22Rv1 (cell line): ENCODE measurements around the gene KRTAP23-1.

Source experiments
- CTCF ChIP-seq: fragments of 450-650 bp; IDR thresholded peaks from 2 replicates; pipeline ENCODE4 v1.5.1; 2017; ENCODE audit warnings: mild to moderate bottlenecking
- ZFX ChIP-seq: fragments of 450-650 bp; IDR thresholded peaks from 2 replicates; pipeline ENCODE4 v1.6.1; 2017; ENCODE audit warnings: antibody characterized with exemption, borderline replicate concordance

GRCh38 chr21:30336596-30336995 is 11.8 kb downstream of the KRTAP23-1 start:
- TF ChIP-seq CTCF (no peak), ZFX (no peak)
